AG10803 (cell line): ENCODE data around the gene FAM228A.
A peak's percentile ranks its signal among the peaks of the same experiment; 100 is the strongest.
"Not testable (repeated sequence)": the region's sequence is repeated elsewhere in the genome, so short reads cannot be mapped to it uniquely, and the experiment has no call there.

Experiments used
- DNase-seq: peaks from one replicate; pipeline ENCODE4 v3.0.0; 2010; ENCODE audit warnings: low read depth
- H3K4me3 ChIP-seq: 2 replicates; pipeline ENCODE4 v1.5.1; 2011; ENCODE audit warnings: mild to moderate bottlenecking, low read length, control low read depth
- CTCF ChIP-seq: conservative IDR thresholded peaks from 2 replicates; pipeline ENCODE4 v1.5.1; 2011; ENCODE audit warnings: mild to moderate bottlenecking, low read length, control low read depth, inconsistent platforms

FAM228A gene

GRCh38 chr2:24174851-24175277 is at the start of gene FAM228A:
TSS of gene FAM228A (plus strand) at chr2:24175053. CDS start at chr2:24175481, 428 bp downstream.
- H3K4me3 ChIP-seq: peak within 1 kb of the TSS; percentile 53
- TF ChIP-seq CTCF: no peak
- DNase-seq: no peak

- TF ChIP-seq CTCF: no peak
- no peak for DNase-seq
- H3K4me3 ChIP-seq: no peak overlapping the region
Observed at GRCh38 chr2:24125956-24126355, 48.9 kb upstream of the FAM228A start.

GRCh38 chr2:24132543-24132942 is 42.3 kb upstream of the FAM228A start:
- no peak for TF ChIP-seq CTCF
- H3K4me3 ChIP-seq: no peak overlapping the region
- DNase-seq: no peak

GRCh38 chr2:24140305-24140704 is 34.5 kb upstream of the FAM228A start:
- not testable (repeated sequence) for DNase-seq, H3K4me3 ChIP-seq

- no peak for TF ChIP-seq CTCF
- no peak overlapping the region for H3K4me3 ChIP-seq
- DNase-seq: no peak
Observed at GRCh38 chr2:24147364-24147763, 27.5 kb upstream of the FAM228A start.

- no peak for DNase-seq
- H3K4me3 ChIP-seq: no peak overlapping the region
- TF ChIP-seq CTCF: no peak
Observed at GRCh38 chr2:24152413-24153197, 22.2 kb upstream of the FAM228A start.

- H3K4me3 ChIP-seq: no peak overlapping the region
- DNase-seq: no peak
- TF ChIP-seq CTCF: no peak
Observed at GRCh38 chr2:24153478-24153877, 21.4 kb upstream of the FAM228A start.
